K562 (cell line): Measurements from ENCODE around the gene UBE2O. TPM values are rescaled to one million over a fixed set of nuclear protein-coding genes. Genes with fewer than 3 reads are reported as not detected.

ENCODE experiments used
- ATAC-seq: fragments of 200-7000 bp; cut with Tn5 transposase; 3 replicates; pipeline ENCODE4 v1.9.1; 2020; ENCODE audit warnings: moderate library complexity
- BruUV-seq: library from RNA; stranded (reverse); fragments of 400-500 nt; replicated peaks from 2 replicates; lab custom pipeline; 2021; lab: Mats Ljungman, UMichigan
- CTCF ChIA-PET: fragments of 300-600 bp; formaldehyde crosslinking; extraction: SDS; loops from one replicate; lab custom pipeline; 2021; ENCODE audit warnings: low intra/inter-chr PET ratio; lab: Yijun Ruan, JAX
- POLR2A ChIA-PET: fragments of 300-600, 350-650 bp; sonication (Branson Sonifier 250); formaldehyde crosslinking; extraction: SDS; loops from one replicate; lab custom pipeline; 2021; ENCODE audit warnings: antibody characterized with exemption, inconsistent platforms; lab: Yijun Ruan, JAX
- DNase-seq, 4 experiments: peaks; one replicate each; pipeline versions ENCODE4 v3.0.0 to v3.0.0-alpha.2; 2011 to 2018; ENCODE audit warnings: low spot score in 3 of 4, mixed read lengths in 3 of 4; ENCODE audit errors: extremely low read depth in 1 of 4
- FAIRE-seq: peaks from 2 replicates; lab custom pipeline; 2011; peaks lifted over from hg19 to GRCh38; lab: Jason Lieb, UNC
- H2AFZ ChIP-seq: 2 replicates; pipeline ENCODE4 v1.6.0; 2011; ENCODE audit warnings: low read depth, low read length, control low read depth, inconsistent platforms
- H3K27ac ChIP-seq: fragments of 200-600 bp; 3 replicates; pipeline ENCODE4 v1.8.0; 2011; ENCODE audit warnings: low read depth, mild to moderate bottlenecking, control low read depth, inconsistent platforms, low read length, moderate library complexity, mixed read lengths; ENCODE audit errors: extremely low read depth
- H3K27me3 ChIP-seq, 2 experiments: fragments of 300-600 bp in 1 of 2; 2 replicates in 1 of 2; 3 replicates in 1 of 2; pipeline versions ENCODE4 v1.6.0 to v1.8.0; 2011; ENCODE audit warnings: inconsistent platforms in 2 of 2, low read length in 2 of 2, mild to moderate bottlenecking in 1 of 2, mixed read lengths in 1 of 2, moderate library complexity in 1 of 2; ENCODE audit not compliant: control insufficient read depth in 2 of 2, insufficient read depth in 2 of 2
- H3K36me3 ChIP-seq: fragments of 300-600 bp; 3 replicates; pipeline ENCODE4 v1.8.0; 2011; ENCODE audit warnings: mild to moderate bottlenecking, low read length, inconsistent platforms; ENCODE audit not compliant: control insufficient read depth, insufficient read depth
- H3K4me1 ChIP-seq, 2 experiments: fragments of 200-600 bp in 1 of 2; replicated peaks in 1 of 2; 2 replicates in 1 of 2; 3 replicates in 1 of 2; pipeline versions ENCODE4 v1.5.1 to v1.8.0; 2011; ENCODE audit warnings: inconsistent platforms in 2 of 2, low read length in 2 of 2, mild to moderate bottlenecking in 1 of 2, mixed read lengths in 1 of 2, moderate library complexity in 1 of 2; ENCODE audit not compliant: control insufficient read depth in 2 of 2, insufficient read depth in 2 of 2
- H3K4me2 ChIP-seq: 2 replicates; pipeline ENCODE4 v1.6.1; 2011; ENCODE audit warnings: low read length, control low read depth, inconsistent platforms, mixed read lengths; ENCODE audit not compliant: insufficient read depth
- H3K4me3 ChIP-seq: fragments of 200-600 bp; sonication (generic), shearing (Covaris generic); 2 replicates; pipeline ENCODE4 v1.5.1; 2016; ENCODE audit warnings: control low read depth, inconsistent platforms
- H3K79me2 ChIP-seq: fragments of 200-600 bp; 3 replicates; pipeline ENCODE4 v1.8.0; 2011; ENCODE audit warnings: low read length, inconsistent platforms; ENCODE audit not compliant: control insufficient read depth, insufficient read depth
- H3K9ac ChIP-seq, 2 experiments: 2 replicates each; pipeline versions ENCODE4 v1.6.0 to v1.6.1; 2011; ENCODE audit warnings: low read depth in 2 of 2, low read length in 2 of 2, control low read depth in 1 of 2, inconsistent platforms in 1 of 2, mild to moderate bottlenecking in 1 of 2, mixed read lengths in 1 of 2; ENCODE audit not compliant: insufficient read depth in 1 of 2
- H3K9me1 ChIP-seq: one replicate; pipeline ENCODE4 v1.6.0; 2011; ENCODE audit warnings: inconsistent platforms, mild to moderate bottlenecking, low read length, moderate library complexity; ENCODE audit not compliant: control insufficient read depth, insufficient read depth
- H3K9me3 ChIP-seq: replicated peaks from 2 replicates; pipeline ENCODE4 v1.5.1; 2011; ENCODE audit warnings: low read depth, low read length, inconsistent platforms; ENCODE audit not compliant: control insufficient read depth, insufficient read depth
- H4K20me1 ChIP-seq: replicated peaks from 2 replicates; pipeline ENCODE4 v1.6.1; 2011; ENCODE audit warnings: low read length, inconsistent platforms, mixed read lengths; ENCODE audit not compliant: control insufficient read depth, insufficient read depth
- CXXC5 ChIP-seq: fragments of 250-450 bp; sonication (Bioruptor Pico); IDR thresholded peaks from 2 replicates; pipeline ENCODE4 v1.8.0; 2022; ENCODE audit warnings: inconsistent platforms, mild to moderate bottlenecking, moderate library complexity
- ELF4 ChIP-seq: fragments of 450-650 bp; formaldehyde crosslinking; IDR thresholded peaks from 2 replicates; pipeline ENCODE4 v1.4.0; 2022; ENCODE audit warnings: missing genetic modification characterization
- HMGN3 ChIP-seq: IDR thresholded peaks from 2 replicates; pipeline ENCODE4 v1.6.1; 2011; ENCODE audit warnings: borderline replicate concordance, low read depth, mild to moderate bottlenecking, mixed read lengths, low read length; ENCODE audit not compliant: insufficient read length; ENCODE audit errors: extremely low read depth
- HSF4 ChIP-seq: fragments of 250-450 bp; sonication (Bioruptor Pico); IDR thresholded peaks from 2 replicates; pipeline ENCODE4 v2.1.2; 2022; ENCODE audit warnings: mild to moderate bottlenecking, moderate library complexity, borderline replicate concordance
- KLF6 ChIP-seq: fragments of 250-450 bp; sonication (Bioruptor Pico); IDR thresholded peaks from 2 replicates; pipeline ENCODE4 v1.4.0; 2020; ENCODE audit warnings: mild to moderate bottlenecking, moderate library complexity, borderline replicate concordance
- MEF2D ChIP-seq: conservative IDR thresholded peaks from 2 replicates; pipeline ENCODE4 v1.6.1; 2016; ENCODE audit warnings: low read depth, missing genetic modification characterization, missing compliant biosample characterization
- NRF1 ChIP-seq, 2 experiments: fragments of 450-650 bp; IDR thresholded peaks in 1 of 2; conservative IDR thresholded peaks in 1 of 2; 2 replicates each; pipeline ENCODE4 v1.6.1; 2014; ENCODE audit warnings: mild to moderate bottlenecking in 2 of 2
- PHF8 ChIP-seq: fragments of 200-600 bp; sonication (generic); IDR thresholded peaks from 2 replicates; pipeline ENCODE4 v1.6.1; 2012; ENCODE audit warnings: mixed run types, mild to moderate bottlenecking, inconsistent platforms, low read length, moderate library complexity, borderline replicate concordance
- POLR2G ChIP-seq: fragments of 200-400 bp; formaldehyde crosslinking; IDR thresholded peaks from 2 replicates; pipeline ENCODE4 v1.6.1; 2017; ENCODE audit warnings: low read depth, mild to moderate bottlenecking, antibody characterized with exemption, low read length, moderate library complexity
- SAFB ChIP-seq: fragments of 200-400 bp; formaldehyde crosslinking; IDR thresholded peaks from 2 replicates; pipeline ENCODE4 v1.6.1; 2017; ENCODE audit warnings: low read depth, low read length, borderline replicate concordance
- SP1 ChIP-seq: sonication (generic); formaldehyde crosslinking; IDR thresholded peaks from 2 replicates; pipeline ENCODE4 v1.8.1; 2022; ENCODE audit warnings: mild to moderate bottlenecking, missing genetic modification reagents
- SREBF2 ChIP-seq: sonication (generic); formaldehyde crosslinking; IDR thresholded peaks from 2 replicates; pipeline ENCODE4 v1.4.0; 2020; ENCODE audit warnings: mild to moderate bottlenecking, missing genetic modification reagents
- TAF15 ChIP-seq: fragments of 200-400 bp; formaldehyde crosslinking; IDR thresholded peaks from 2 replicates; pipeline ENCODE4 v1.6.1; 2017; ENCODE audit warnings: mild to moderate bottlenecking, low read depth, low read length, moderate library complexity
- ZNF12 ChIP-seq: sonication (generic); formaldehyde crosslinking; IDR thresholded peaks from 2 replicates; pipeline ENCODE4 v1.4.0; 2020; ENCODE audit warnings: mild to moderate bottlenecking, missing genetic modification reagents
- ZNF431 ChIP-seq: sonication (generic); formaldehyde crosslinking; IDR thresholded peaks from 2 replicates; pipeline ENCODE4 v1.8.0; 2022; ENCODE audit warnings: mild to moderate bottlenecking, missing genetic modification reagents
- ZNF766 ChIP-seq: fragments of 200-800 bp; sonication (Bioruptor generic); conservative IDR thresholded peaks from 2 replicates; pipeline ENCODE4 v1.6.1; 2016; ENCODE audit warnings: missing genetic modification characterization, missing compliant biosample characterization
- WGBS: fragments of 100-300 bp; shearing (Covaris generic); methylation state at CpG from one replicate; pipeline ENCODE4 v1.1.6; 2016; ENCODE audit warnings: low coverage, mixed read lengths; ENCODE audit not compliant: insufficient coverage; ENCODE audit errors: missing lambda C conversion rate; 5-methylcytosine and 5-hydroxymethylcytosine counted together
- in situ Hi-C: fragments of 300-500 bp; cut with MboI; formaldehyde crosslinking; loops from 4 replicates; pipeline ENCODE4 v1.15.0; 2018; ENCODE audit warnings: inconsistent platforms, mixed read lengths
- intact Hi-C: fragments of 100-400 bp; cut with micrococcal nuclease; formaldehyde crosslinking; loops from 2 replicates; pipeline ENCODE4 v1.14.2; 2022
- polyA plus RNA-seq, 8 experiments: library from polyadenylated mRNA; depleted of rRNA in 4 of 8; stranded (reverse) in 5 of 8; unstranded in 3 of 8; fragments of >200 nt; fragmentation: Nextera tagmentation in 2 of 8; fragmentation: Illumina TruSeq in 1 of 8; extraction: Ambion mirVana in 2 of 8; extraction: Trizol in 1 of 8; gene quantifications; 2 replicates each; pipeline versions ENCODE4 v1.2.1 to v1.2.3, GENCODE V29; 2011 to 2014; ENCODE audit warnings: inconsistent platforms in 1 of 8, missing spikeins in 1 of 8
- total RNA-seq, 7 experiments: library from RNA; depleted of rRNA in 6 of 7; stranded (reverse); fragments of >200 nt in 6 of 7; fragmentation: Illumina TruSeq in 2 of 7; extraction: Trizol in 2 of 7; gene quantifications; 2 replicates each; pipeline versions ENCODE4 v1.2.1 to v1.2.3, GENCODE V29; 2011 to 2021; ENCODE audit warnings: low replicate concordance in 1 of 7
- TF ChIP-seq, protein P1 (sequence below): fragments of 250-450 bp; sonication (Bioruptor Pico); IDR thresholded peaks from 2 replicates; pipeline ENCODE4 v1.5.0; 2021
- TF ChIP-seq, protein P2 (sequence below): sonication (generic); formaldehyde crosslinking; IDR thresholded peaks from 2 replicates; pipeline ENCODE4 v1.8.1; 2023; ENCODE audit warnings: mild to moderate bottlenecking, missing genetic modification reagents, moderate library complexity

Gene UBE2O
- total and polyA plus RNA-seq, 9 of the 15 experiments (the other 6 are each of a cell fraction or from before 2014, with no cell fraction given): 1.6 to 39.7 (median 13.3) TPM

DNA sequence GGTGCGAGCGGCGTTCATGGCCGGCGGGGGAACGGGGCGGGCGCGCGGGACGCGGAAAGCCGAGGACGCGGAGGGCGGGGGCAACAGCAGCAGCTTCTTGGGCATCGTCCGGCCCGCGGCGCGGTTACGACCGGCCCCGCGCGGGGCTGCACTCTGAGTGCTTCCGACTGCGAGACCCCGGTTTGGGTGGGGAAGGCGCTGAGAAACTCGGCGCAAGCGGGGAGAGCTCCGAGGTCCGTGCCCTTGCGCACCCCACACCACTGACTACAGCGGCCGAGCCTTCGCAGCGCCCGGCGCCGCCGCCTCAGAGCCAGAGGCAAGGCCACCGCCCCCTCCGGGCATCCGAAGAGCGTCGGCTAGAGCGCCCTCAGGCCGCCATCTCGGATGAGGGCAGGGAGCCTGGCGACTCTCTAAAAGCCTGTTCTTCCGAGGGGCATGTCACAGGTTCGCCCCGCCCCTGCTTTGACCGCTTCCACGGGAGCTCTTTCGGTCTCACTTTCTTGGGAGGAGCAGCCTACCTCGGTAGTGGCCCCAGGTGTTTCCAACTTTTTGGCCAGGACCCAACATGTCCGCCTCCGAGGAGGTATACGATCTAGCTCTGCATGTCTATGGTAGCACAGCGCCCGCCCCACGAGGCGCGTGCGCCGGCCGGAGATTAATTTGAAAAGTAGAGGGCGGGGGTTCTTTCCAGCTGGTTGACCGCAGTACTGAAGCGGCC is 99.2 kb downstream of the UBE2O start, which contains the start of gene PRPSAP1:
Gene PRPSAP1, minus strand, starts transcription at position 318 of the 718 bp plus-strand sequence. Its CDS starts 213 bp downstream, at position 105.
- Histone ChIP-seq H3K9me1 (no peaks in the 10 kb centered on the region), H3K27me3 (no peaks in the 10 kb centered on the region), H3K9me3 (no peaks in the 10 kb centered on the region; the same call in 1 of the 2 replicates), H2AFZ (peak within 1 kb of the TSS; percentile 100), H3K4me1 (peaks cover 18 to 39% of the 10 kb centered on the region in 2 experiments; a peak in 4 of 5 replicates), H3K36me3 (no peaks in the 10 kb centered on the region; the same call in 2 of the 3 replicates), H4K20me1 (no peaks in the 10 kb centered on the region), H3K9ac (peak within 1 kb of the TSS; percentile 95 to 98), H3K4me3 (peak within 1 kb of the TSS; percentile 89), H3K27ac (peak within 1 kb of the TSS; percentile 100), H3K79me2 (peaks cover 22% of the 10 kb centered on the region), H3K4me2 (peak within 1 kb of the TSS; percentile 90)
- ChIA-PET CTCF (interaction anchor here (0.7 kb wide), 1 partner anchor 191 kb away, joined by 3 read pairs; no protein-coding TSS in a partner anchor), POLR2A (interaction anchor here (0.6 to 2.8 kb wide), 21 partner anchors 8 to 1100 kb away, joined by 3 to 17 read pairs (median 4); partner anchors contain the start of gene SPHK1)
- peak; percentile 90 for FAIRE-seq
- no TSS peak for BruUV-seq
- peak; percentile 87 to 96 (median 89) for DNase-seq
- in situ Hi-C loops: no loop called here
- intact Hi-C loops: loop anchor here (2.0 kb wide), 1 partner anchor 31 kb away; the partner anchor contains the start of gene SPHK1
- ATAC-seq: peak; percentile 94
- under 1% methylated on average over 73 of the region's 75 CpGs for WGBS
- TF ChIP-seq, protein P1, sequence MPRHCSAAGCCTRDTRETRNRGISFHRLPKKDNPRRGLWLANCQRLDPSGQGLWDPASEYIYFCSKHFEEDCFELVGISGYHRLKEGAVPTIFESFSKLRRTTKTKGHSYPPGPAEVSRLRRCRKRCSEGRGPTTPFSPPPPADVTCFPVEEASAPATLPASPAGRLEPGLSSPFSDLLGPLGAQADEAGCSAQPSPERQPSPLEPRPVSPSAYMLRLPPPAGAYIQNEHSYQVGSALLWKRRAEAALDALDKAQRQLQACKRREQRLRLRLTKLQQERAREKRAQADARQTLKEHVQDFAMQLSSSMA (CRISPR knock-in tag): no peak
- TF ChIP-seq ZNF766 (CRISPR knock-in tag) (peak; percentile 96), POLR2G (peak; percentile 97), ZNF431 (peak; percentile 57; the same call in 1 of the 2 replicates), SAFB (0 out of 2 replicates have a peak, but pooled peaks have one; percentile 21), MEF2D (tag) (peak; percentile 82), TAF15 (no peak), ZNF12 (CRISPR knock-in tag) (0 out of 2 replicates have a peak, but pooled peaks have one; percentile 54), HSF4 (CRISPR knock-in tag) (no peak), ELF4 (CRISPR knock-in tag) (no peak), PHF8 (peak; percentile 86; the same call in 1 of the 2 replicates), CXXC5 (CRISPR knock-in tag) (peak; percentile 88), SREBF2 (CRISPR knock-in tag) (no peak), KLF6 (CRISPR knock-in tag) (peak; percentile 78; the same call in 1 of the 2 replicates), HMGN3 (peak; percentile 76), SP1 (CRISPR knock-in tag) (peak; percentile 95), NRF1 (conservative IDR thresholded peaks at IDR 0.05 in 1 of 2, IDR thresholded peaks at IDR 0.05 in 1 of 2) (peak; percentile 96)
- TF ChIP-seq, protein P2, sequence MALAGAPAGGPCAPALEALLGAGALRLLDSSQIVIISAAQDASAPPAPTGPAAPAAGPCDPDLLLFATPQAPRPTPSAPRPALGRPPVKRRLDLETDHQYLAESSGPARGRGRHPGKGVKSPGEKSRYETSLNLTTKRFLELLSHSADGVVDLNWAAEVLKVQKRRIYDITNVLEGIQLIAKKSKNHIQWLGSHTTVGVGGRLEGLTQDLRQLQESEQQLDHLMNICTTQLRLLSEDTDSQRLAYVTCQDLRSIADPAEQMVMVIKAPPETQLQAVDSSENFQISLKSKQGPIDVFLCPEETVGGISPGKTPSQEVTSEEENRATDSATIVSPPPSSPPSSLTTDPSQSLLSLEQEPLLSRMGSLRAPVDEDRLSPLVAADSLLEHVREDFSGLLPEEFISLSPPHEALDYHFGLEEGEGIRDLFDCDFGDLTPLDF (CRISPR knock-in tag): 0 out of 2 replicates have a peak, but pooled peaks have one; percentile 74
